ENCODE measurements around the gene HTR4.

Gene HTR4

DNA sequence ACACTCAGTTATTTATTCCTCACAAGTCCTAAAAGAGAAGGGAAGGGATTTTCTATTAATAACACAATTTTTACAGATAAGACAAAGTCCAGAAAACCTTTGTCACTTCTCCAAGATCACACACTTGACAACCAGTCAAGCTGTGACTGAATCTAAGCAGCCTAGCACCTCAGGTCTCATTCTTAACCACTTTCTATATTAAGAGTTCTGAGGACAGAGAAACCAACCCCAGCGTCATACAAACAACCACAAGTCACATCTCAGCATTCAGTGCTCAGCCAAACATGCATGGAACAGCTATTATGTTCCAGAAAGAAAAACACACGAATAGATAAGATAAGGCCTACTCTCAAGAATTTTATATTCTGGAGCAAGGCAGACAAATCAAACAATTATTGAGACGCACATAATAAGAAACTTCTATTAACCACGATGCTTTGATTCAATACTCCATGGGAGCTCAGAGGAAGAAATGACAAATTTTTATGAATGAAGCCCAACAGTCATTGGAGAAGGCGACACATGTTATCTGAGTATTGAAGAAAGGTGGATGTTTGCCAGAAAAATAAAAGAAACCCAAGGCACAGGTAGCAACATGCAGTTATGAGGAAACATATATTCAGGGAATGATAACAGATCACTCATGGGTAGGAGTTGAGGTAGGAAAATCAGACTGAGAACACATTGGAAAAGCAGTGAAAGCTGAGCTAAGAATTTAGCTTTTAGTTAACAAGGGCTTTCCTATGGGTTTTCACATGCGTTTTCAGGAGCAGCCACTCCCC, 113.1 kb downstream of the HTR4 start:
- Histone ChIP-seq H3K4me3 (ENCODE audit: low read length) (no peak overlapping the region), H2AFZ (ENCODE audit: low read depth, low read length) (no peak overlapping the region), H3K36me3 (replicated peaks; ENCODE audit: low read depth, low read length) (no peaks in the 10 kb centered on the region), H3K9me3 (ENCODE audit: insufficient read depth, low read length) (no peaks in the 10 kb centered on the region), H3K4me2 (ENCODE audit: low read length) (no peak overlapping the region), H3K9ac (ENCODE audit: low read length) (no peak overlapping the region), H4K20me1 (ENCODE audit: insufficient read depth, low read length) (no peaks in the 10 kb centered on the region), H3K27ac (ENCODE audit: low read length) (no peak overlapping the region), H3K4me1 (ENCODE audit: low read length) (no peaks in the 10 kb centered on the region), H3K79me2 (ENCODE audit: low read length) (no peaks in the 10 kb centered on the region), H3K27me3 (ENCODE audit: low read depth, low read length) (no peaks in the 10 kb centered on the region)
- TF ChIP-seq, protein P1, sequence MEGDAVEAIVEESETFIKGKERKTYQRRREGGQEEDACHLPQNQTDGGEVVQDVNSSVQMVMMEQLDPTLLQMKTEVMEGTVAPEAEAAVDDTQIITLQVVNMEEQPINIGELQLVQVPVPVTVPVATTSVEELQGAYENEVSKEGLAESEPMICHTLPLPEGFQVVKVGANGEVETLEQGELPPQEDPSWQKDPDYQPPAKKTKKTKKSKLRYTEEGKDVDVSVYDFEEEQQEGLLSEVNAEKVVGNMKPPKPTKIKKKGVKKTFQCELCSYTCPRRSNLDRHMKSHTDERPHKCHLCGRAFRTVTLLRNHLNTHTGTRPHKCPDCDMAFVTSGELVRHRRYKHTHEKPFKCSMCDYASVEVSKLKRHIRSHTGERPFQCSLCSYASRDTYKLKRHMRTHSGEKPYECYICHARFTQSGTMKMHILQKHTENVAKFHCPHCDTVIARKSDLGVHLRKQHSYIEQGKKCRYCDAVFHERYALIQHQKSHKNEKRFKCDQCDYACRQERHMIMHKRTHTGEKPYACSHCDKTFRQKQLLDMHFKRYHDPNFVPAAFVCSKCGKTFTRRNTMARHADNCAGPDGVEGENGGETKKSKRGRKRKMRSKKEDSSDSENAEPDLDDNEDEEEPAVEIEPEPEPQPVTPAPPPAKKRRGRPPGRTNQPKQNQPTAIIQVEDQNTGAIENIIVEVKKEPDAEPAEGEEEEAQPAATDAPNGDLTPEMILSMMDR (IDR thresholded peaks at IDR 0.05; ENCODE audit: low read depth, low read length): no peak
- no peak for TF ChIP-seq EZH2phosphoT487 (IDR thresholded peaks at IDR 0.05; ENCODE audit: low read depth)

DNA sequence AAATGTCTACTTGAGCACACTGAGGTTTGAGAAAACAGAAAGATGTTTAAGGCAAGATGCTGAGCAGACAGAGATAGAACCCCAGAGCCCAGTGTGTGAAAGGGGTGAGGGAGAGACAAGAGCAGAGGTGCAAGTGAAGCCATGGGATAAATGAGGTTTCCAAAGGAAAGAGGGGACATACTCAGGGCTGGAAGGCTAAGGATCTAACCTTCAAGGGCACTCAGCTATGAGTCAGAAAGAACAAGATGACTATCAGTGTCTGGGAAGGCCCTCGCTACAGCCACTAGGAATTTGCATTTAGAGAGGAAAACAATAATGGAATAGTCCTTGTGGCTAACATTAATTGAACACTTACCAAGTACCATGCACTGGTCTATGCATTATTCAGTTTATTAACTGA, 113.7 kb downstream of the HTR4 start:
- no peak overlapping the region for H3K27ac ChIP-seq (ENCODE audit: low read length)
- no peaks in the 10 kb centered on the region for H3K27me3 ChIP-seq (ENCODE audit: low read depth, low read length)
- H3K9ac ChIP-seq (ENCODE audit: low read length): no peak overlapping the region
- no peaks in the 10 kb centered on the region for H3K79me2 ChIP-seq (ENCODE audit: low read length)
- H2AFZ ChIP-seq (ENCODE audit: low read depth, low read length): no peak overlapping the region
- H3K4me3 ChIP-seq (ENCODE audit: low read length): no peak overlapping the region
- H3K4me2 ChIP-seq (ENCODE audit: low read length): no peak overlapping the region
- H3K36me3 ChIP-seq (replicated peaks; ENCODE audit: low read depth, low read length): no peaks in the 10 kb centered on the region
- H3K9me3 ChIP-seq (ENCODE audit: insufficient read depth, low read length): no peaks in the 10 kb centered on the region
- H4K20me1 ChIP-seq (ENCODE audit: insufficient read depth, low read length): no peaks in the 10 kb centered on the region
- TF ChIP-seq EZH2phosphoT487 (IDR thresholded peaks at IDR 0.05; ENCODE audit: low read depth): no peak
- TF ChIP-seq, protein P1 (IDR thresholded peaks at IDR 0.05; ENCODE audit: low read depth, low read length): no peak
- no peaks in the 10 kb centered on the region for H3K4me1 ChIP-seq (ENCODE audit: low read length)

DNA sequence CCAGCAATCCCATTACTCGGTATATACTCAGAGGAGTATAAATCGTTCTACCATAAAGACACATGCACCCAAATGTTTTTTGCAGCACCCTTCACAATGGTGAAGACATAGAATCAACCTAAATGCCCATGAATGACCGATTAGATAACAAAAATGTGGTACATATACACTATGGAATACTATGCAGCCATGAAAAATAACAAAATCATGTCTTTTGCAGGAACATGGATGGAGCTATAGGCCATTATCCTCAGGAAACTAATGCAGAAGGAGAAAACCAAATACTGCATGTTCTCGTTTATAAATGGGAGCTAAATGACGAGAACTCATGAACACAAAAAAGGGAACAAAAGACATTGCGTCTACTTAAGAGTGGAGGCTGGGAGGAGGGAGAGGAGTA, 114.5 kb downstream of the HTR4 start:
- Histone ChIP-seq H3K4me2 (ENCODE audit: low read length) (no peak overlapping the region), H3K27ac (ENCODE audit: low read length) (no peak overlapping the region), H4K20me1 (ENCODE audit: insufficient read depth, low read length) (no peaks in the 10 kb centered on the region), H2AFZ (ENCODE audit: low read depth, low read length) (no peak overlapping the region), H3K27me3 (ENCODE audit: low read depth, low read length) (no peaks in the 10 kb centered on the region), H3K9me3 (ENCODE audit: insufficient read depth, low read length) (no peaks in the 10 kb centered on the region), H3K4me3 (ENCODE audit: low read length) (no peak overlapping the region), H3K79me2 (ENCODE audit: low read length) (no peaks in the 10 kb centered on the region), H3K36me3 (replicated peaks; ENCODE audit: low read depth, low read length) (no peaks in the 10 kb centered on the region), H3K9ac (ENCODE audit: low read length) (no peak overlapping the region), H3K4me1 (ENCODE audit: low read length) (no peaks in the 10 kb centered on the region)
- TF ChIP-seq EZH2phosphoT487 (IDR thresholded peaks at IDR 0.05; ENCODE audit: low read depth): no peak

DNA sequence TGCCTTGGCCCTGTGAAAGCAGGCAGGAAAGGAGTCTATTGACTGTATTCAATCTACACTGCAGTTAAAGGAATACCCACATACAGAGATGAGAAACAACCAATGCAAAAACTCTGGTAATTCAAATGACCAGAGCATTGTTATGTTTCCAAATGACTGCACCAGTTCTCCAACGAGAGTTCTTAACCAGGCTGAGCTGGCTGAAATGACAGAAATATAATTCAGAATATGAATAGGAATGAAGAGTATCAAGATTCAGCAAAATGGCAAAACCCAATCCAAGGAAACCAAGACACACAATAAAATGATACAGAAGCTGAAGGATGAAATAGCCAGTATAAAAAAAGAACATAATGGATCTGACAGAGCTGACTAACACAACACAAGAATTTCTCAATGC, 119.1 kb downstream of the HTR4 start:
- Histone ChIP-seq H3K27me3 (ENCODE audit: low read depth, low read length) (no peaks in the 10 kb centered on the region), H3K27ac (ENCODE audit: low read length) (no peak overlapping the region), H3K9me3 (ENCODE audit: insufficient read depth, low read length) (no peaks in the 10 kb centered on the region), H3K4me2 (ENCODE audit: low read length) (no peak overlapping the region), H3K36me3 (replicated peaks; ENCODE audit: low read depth, low read length) (no peaks in the 10 kb centered on the region), H3K4me1 (ENCODE audit: low read length) (no peaks in the 10 kb centered on the region), H4K20me1 (ENCODE audit: insufficient read depth, low read length) (no peaks in the 10 kb centered on the region), H3K79me2 (ENCODE audit: low read length) (no peaks in the 10 kb centered on the region), H3K4me3 (ENCODE audit: low read length) (no peak overlapping the region), H2AFZ (ENCODE audit: low read depth, low read length) (no peak overlapping the region), H3K9ac (ENCODE audit: low read length) (no peak overlapping the region)
- TF ChIP-seq, protein P1 (IDR thresholded peaks at IDR 0.05; ENCODE audit: low read depth, low read length): no peak
